ENCODE measurements around the gene ZNF787.
"Not testable (repeated sequence)": the region's sequence is repeated elsewhere in the genome, so short reads cannot be mapped to it uniquely, and the experiment has no call there.

The ZNF787 gene

DNA sequence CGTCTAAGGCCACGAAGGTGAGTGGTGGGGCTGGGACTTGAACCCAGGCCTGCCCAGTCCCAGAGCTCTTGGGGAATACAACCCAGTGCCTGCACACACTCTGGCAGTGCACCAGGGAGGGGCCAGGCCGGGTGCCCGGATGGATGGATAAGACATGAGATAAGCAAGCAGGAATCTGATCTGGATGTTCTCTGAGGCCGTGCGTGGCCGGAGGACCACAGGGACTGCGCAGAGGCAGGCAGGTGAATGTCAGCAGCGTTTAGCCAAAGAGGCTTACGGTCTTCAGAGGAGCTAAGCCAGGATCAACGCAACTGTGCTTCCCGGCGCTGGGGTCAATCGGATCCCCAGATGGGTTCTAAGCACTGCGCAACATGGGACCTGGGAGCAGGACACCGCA, 1.5 kb downstream of the ZNF787 start:
- DNase-seq = peak; percentile 44

DNA sequence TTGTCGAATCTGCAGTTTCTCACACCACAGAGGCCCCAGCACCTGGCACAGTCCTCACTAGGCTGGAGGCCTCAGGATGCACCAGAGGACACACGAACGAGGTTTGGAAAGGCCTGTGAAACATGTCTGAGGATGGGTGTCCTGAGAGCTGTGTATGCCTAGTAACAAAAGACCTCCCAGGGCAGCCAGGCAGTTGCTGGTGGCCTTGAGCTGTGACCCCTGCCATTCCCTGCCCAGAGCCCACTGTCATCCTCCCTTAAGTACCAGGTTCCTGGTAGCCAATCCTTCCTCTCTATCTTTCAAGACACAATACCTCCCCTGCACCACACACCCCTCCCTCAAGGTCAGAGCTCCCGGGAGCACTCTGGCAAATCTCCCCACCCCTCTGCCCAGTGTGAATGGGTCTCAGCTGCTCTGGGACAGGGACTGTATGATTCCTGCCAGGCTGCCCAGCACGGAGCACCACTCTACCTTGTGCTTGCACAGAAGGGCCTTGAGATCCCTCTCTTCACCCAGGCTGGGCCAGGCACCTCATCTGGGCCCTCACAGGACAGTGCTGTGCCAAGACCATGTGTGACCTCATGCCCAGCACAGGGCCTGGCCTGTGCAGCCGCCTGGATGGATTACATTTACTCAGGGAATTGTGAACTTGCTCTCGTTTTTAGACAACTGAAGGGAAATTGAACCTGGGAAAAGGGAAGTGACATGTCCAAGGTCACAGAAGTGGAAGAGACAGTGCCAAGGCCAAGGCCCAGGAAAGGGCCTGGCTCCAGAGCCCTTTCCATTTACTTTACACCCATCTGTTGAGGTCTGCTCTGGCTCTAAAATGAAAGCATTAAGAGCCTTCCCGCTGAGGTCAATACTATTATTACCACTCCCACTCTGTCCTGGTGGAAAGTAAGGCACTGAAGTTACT, 2.2 kb downstream of the ZNF787 start:
- DNase-seq = no peak

DNA sequence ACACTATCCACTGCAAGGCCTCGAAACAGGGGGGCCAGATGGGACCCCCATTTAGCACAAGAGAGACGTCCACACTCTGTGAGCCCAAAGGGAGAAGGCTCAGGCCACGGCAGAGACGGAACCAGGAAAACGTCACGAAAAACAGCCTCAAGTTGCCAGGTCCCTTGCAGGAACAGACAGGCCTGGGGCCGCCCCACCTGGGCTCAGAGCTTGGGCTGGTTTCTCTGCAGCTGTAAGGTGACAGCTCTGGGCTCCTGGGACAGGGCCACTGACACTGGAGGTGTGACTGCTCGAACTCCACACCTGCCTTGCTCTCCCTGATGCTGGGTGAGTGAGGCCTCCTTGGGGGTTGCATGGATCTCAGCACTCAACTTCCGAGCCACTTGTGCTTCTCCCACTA, 3.2 kb downstream of the ZNF787 start:
- no peak for DNase-seq

DNA sequence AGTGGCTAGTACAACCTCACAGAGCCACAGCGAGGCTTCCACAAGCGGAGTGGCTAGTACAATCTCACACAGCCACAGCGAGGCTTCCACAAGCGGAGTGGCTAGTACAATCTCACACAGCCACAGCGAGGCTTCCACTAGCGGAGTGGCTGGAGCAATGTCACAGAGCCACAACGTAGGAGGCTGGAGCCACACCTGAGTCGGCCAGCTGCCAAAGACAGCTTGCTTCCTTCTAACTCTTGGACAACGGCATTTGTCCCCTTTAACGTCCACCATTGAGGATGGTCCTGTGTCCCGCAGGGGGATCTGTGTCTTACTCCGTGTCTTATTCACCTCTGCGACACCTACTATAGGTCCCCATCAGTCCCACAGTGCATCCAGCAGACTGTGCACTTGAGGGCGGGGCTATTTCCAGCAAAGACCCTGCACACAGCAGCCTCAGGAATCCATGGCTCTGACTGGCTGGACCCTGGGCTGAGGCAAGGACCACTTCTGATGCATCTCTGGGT, 3.7 kb downstream of the ZNF787 start:
- no peak for DNase-seq

DNA sequence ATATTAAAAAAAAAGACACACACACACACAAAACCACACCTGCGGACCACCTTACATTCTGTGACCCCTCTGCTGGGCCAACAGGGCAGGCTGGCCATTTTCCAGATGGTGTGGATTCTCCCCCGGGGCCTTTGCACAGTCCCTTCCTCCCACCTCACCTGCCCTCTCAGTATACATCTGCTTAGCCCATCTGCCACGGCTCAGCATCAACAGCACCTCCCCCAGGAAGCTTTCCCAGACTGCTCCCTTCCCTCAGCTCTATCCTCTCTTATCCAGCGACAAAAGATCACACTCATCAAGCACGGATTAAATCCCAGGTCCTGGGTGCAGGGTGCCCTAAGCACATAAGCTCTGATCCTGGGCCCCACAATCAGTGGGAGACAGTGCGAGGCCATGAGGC, 4.5 kb downstream of the ZNF787 start:
- DNase-seq = no peak

DNA sequence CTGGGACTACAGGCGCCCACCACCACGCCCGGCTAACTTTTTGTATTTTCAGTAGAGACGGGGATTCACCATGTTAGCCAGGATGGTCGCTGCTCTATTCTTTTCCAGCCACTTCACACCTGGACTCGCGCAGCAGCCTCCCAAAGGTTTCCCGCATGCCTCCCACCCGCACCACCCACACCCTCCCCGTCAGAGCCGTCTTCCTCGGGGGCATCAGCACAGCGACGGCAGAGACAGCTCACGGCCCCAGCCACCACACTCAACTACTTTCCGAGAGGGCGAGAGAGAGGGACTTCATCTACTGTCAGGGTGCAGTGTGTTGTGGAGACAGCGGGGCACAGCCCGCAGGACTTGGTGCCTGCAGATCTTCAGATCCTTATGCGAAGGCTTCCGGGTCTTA, 5.6 kb downstream of the ZNF787 start:
- DNase-seq = no peak

DNA sequence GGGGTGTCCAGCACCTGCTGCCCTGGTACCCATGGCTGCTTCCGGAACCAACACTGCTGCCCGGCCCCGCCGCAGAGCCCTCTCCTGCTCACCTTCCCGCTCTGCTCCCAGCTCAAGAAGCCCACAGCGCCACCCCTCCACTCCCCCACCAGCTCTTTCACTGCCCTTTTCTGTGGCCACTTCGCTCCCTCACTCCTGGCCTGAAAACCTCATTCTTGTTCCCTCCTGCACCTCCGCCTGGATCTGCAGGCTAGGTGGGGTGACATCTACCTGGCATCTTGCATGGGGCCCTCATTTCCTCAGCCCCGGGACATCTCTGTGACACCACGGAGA, 6.4 kb downstream of the ZNF787 start:
- DNase-seq = no peak

DNA sequence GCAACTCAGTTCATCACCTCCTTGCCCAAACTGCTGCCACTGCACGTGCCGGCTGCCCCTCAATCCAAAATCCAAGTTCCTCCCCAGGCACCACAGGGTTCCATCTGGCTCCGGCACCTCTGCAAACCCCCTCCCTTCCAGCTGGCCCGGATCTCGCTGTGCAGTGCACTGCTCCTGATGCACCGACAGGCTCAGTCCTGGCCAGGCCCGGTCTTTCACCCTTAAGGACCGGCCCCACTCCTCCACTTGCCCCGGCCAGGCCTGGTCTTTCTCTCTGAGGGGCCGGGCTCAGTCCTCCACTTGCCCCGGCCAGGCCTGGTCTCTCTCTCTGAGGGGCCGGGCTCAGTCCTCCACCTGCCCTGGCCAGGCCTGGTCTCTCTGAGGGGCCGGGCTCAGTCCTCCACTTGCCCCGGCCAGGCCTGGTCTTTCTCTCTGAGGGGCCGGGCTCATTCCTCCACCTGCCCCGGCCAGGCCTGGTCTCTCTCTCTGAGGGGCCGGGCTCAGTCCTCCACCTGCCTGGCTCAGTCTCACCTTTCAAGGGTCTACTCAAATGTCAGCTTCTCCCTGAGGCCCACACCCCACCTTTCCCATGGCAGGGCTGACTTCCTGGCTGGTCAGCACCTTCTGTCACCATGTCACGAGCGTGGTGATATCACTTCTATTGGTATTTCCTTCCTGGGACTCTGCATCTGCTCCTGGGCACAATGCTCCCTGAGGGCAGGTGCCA, 6.9 kb downstream of the ZNF787 start:
- no peak for DNase-seq

DNA sequence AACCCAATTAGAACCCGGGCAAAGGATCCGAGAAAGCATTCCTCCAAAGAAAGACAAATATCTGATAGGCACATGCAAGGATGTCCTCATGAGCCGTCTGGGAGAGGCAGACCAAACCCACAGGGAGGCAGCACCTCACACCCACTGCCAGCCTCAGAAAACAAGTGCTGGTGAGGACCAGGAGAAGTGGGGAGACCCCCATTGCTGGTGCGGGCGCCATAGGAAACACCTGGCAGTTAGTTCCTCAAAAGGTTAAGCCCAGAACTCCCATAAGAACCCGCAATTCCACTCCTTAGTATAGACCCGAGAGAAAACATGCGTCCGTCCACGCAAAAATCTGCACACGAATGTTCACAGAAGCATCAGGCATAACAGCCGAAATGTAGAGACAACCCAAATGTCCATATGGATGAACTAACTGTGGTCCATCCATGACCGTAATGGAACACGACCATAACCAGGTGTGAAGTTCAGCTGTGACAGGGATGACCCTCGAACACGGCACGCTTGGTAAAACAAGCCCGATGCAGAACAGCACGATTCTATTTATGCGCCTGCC, 7.9 kb downstream of the ZNF787 start:
- DNase-seq = no peak

DNA sequence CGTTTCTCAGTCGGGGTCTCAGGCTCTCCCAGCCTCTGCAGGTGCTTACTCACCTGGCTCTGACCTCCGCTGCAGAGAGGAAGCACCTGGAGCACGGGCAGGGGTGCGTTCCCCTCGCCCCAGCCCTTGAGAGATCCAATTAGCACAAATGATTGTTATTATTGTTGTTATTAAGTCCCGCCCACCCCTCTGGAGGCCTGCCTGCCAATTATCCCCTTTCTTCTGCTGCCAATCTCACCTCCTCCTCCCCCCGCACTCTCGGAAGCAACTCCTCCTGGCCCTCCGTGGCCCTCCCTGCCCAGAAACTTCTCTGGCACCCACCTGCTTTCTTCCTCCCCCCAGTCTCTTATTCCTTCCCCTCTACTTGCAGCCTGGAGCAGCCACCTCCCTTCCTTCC, 8.8 kb downstream of the ZNF787 start:
- DNase-seq = no peak

DNA sequence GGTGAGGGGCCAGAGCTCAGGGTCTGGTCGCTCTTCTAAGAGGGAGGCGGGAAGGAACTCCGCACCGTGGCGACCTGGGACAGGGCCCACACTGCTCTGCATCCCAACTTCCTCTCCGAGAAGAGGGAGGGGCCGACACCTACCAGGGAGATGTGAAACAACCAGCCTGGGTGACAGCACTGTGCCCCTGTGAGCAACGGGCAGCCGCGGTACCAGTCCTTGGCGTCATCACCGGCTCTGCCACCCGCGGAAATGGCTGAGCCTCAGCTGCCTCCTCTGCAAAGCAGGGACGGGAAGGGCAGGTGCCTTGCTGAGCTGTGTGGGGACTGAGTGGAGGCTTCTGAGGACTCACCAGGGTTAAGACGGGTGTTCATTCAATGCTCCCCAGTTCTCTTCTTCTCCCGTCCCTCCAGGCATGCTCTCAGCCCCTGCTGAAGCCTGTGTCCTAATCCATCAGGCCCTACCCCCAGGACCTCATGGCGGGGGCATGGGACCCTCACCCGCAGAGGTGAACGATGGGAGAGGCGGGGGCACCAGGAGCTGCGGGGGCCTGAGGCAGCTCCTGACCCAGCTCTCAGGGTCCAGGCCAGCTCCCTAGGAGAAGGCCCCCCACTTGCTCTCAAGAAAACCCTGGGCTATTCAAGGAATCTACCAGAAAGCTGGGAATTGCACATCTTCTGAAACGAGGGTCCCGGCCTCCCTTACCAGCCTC, 9.3 kb downstream of the ZNF787 start:
- no peak for DNase-seq

DNA sequence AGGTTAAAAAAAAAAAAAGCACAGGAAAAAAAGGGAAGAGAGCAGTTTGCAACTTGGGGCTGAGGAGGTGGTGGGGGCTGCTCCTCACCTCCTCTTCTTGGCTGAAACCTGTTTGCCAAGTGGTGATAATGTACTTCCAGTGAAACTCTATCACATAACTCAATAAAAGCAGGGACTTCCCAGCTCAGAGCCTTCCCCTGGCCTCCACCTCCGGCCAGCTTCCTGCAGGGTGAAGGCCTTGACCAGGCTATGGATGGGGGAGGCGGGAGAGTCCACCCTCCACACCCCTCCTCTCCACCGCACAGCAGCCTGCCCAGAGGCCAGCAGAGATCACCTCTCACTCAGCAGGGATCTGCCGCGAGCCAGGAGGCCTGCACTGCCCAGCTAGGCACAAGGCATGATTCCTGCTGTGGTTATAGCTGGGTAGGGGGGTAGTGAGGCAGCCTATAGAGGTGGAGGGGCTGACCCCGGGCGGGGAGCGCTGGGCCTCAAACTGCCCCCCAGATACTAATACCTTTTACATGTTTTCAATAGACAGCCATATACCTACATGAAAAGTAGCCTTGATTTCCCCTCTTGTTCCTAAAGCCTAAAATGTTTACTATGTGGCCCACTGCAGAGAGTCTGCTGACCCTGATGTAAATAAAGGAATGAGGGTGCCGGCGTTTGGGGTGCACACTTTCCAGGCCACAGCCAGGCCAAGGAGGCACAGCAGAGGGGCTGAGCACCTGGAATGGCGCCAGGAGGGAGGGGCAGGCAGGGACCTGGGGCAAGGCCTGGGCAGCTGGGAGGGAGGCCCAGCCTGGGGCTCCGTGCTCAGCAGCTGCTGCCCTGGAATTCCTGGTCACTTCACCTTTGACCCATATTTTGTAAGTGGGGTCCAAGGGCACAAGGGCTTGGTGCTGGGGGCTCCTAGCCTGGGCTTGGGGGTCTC, 10.3 kb downstream of the ZNF787 start:
- no peak for DNase-seq

DNA sequence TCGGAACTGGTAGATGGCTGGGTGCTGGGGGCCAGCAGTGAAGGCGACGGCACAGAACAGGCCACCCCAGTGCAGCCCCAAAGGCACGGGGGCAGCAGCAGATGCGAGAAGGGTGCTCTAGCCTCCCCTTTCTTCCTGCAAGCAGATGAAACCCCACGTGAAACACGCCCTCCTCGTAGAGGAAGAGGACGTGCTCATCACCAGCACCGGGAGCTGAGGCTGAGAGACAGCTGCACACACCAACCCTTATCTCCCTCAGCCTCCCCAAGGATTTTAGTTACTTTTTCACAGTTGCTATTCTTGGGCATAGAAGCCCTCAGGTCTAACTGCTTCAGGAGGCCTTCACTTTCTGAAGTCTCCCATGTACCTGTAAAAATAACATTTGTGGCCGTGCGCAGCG, 11.9 kb downstream of the ZNF787 start:
- DNase-seq = peak; percentile 37

DNA sequence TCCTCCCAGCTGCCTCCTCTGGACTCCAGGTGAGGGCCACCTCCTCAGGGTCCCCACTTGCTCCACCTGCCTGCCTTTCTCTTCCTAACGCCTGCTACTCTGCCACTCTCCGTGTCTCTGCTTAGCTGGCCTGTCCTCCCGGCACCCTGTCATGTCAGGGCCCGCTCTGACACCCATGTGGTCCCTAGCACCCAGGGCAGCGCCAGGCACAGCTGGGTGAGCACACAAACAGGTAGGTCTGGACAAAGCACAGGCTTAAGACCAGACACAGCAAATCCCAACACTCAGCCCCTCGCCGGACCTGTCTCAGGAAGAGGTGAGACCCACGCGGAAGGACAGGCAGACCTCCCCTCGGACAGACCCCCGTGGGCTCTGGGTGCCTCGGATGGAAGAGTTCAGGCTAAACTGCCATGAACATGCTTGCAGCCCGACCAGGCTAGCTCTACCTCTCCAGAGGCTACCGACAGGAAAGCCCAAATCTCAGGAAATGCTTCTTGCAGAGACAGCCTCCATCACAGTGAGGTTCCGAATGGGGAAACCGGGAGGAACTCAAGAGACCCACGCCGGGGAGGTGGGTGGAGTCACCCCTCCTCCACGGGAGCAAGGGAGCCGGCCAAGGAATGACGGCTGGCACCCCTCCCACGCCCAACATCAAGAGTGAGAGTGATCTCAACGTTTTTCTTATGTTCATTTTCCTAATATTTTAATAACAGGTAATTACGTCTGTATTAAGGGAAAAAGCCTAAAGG, 12.5 kb downstream of the ZNF787 start:
- DNase-seq = peak; percentile 38

DNA sequence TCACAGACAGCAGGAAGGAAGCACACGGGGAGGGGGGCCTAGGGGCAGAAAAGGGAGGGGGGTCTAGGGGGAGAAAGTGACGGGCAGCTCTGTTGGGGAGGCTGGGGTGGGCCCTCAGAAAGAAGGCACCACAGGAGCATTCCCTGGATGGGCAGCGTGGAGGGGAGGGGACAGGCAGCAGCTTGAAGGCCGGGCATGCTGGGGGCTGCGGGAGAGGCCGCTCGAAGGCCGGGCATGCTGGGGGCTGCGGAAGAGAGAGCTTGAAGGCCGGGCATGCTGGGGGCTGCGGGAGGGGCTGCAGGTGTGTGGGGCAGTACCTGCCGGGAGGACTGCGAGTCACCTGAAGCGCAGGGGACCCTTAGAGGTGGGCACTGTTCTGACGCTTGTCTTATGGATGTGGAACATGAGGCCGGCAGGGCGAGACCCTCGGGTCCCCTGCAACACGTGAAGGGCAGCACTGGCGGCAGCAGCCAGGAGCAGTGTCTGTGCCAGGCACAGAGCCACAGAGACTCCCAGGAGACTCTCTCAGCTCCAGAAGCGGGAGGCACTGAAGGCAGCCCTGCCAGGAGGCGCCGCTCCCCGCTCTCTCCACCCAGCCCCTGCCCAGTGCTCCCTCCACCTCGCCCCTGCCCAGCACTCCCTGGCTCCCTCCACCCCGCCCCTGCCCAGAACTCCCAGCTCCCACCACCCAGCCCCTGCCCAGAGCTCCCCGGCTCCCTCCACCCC, 13.3 kb downstream of the ZNF787 start:
- DNase-seq = no peak

DNA sequence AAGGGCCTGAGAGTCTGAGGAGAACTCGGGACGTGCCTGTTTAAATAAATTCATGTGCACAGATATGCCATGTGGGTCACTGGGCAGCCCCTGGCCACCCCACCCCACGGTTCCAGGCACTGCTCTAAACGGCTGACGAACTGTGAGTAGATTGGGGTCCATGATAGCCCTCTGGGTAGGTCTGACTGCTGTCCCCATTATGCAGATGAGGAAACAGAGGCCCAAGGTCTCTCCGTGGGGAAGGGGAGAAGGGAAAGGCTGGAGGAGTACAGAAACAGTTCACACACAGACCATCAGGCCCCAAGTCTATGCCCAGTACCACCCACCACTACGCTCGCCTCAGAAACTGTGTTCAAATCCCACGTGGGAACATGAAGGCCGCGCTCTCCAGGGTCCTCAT, 14.1 kb downstream of the ZNF787 start:
- no peak for DNase-seq

DNA sequence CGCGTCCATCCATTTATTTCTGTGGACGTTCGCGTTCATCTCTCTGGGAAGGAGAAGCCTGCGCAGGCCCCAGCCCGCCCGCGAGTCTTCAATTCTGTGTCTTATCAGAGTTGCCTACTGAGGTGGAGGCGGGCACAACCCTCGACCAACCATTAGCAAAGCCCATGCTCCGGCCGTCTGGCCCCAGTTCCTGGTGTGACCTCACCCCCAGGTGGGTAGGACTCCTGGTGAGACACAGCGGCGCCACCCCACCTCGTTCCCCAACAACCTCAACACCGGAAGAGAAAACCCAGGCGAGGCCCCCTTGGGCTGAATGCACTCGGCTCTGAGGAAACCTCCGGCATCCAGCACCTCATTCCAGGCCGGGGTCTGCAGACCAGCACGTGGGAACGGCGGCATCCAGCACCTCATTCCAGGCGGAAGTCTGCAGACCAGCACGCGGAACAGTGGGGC, 14.7 kb downstream of the ZNF787 start:
- no peak for DNase-seq

DNA sequence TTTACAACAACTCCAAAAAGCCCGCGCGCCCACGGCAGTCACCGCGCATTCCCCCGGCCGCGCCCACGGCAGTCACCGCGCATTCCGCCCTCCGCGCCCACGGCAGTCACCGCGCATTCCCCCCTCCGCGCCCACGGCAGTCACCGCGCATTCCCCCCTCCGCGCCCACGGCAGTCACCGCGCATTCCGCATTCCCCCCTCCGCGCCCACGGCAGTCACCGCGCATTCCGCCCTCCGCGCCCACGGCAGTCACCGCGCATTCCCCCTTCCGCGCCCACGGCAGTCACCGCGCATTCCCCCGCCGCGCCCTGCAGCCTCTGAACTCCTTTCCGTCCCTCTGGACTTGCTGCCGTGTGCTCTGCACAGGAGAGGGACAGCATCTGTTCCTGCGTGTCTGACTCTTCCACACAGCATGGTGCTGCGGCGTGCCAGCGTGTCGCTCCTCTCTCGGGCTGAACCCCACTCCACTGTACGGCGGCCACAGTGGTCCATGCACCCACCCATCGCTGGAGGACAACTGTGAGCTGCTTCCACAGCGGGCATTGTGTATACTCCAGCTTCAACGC, 15.2 kb downstream of the ZNF787 start:
- not testable (repeated sequence) for DNase-seq

DNA sequence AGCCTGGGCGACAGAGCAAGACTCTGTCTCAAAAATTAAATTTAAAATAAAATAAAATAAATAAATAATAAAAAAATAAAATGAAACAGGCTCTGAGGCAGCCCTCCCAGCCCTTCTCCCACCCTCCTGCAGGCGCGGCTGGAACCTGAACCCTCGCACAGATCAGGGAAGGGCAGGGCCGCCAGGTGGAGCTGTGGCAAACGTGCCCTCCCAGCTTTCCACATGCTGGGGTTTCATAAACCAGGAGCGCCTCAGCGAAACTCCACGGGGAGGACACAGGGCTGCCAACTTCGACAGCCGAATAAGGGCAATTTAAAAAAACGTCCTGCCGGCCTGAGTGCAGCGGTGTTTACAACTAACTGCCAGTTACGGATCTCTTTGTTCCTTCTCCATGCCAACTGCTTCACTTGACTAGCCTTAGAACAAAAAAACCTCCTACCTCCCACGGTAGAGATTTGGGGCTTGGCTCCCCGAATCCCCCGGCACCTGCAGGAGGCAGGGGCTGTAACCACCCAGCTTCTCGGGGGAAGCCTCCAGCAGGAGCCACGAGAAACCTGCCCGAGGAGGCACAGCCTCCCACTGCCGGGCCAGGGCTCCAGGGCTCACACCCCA, 15.9 kb downstream of the ZNF787 start:
- peak; percentile 35 for DNase-seq

All from fibroblast of skin of scalp (primary cell).